ENCODE results near the gene NHLRC4.
"Not testable (repeated sequence)": the region's sequence is repeated elsewhere in the genome, so short reads cannot be mapped to it uniquely, and the experiment has no call there.

The NHLRC4 gene

DNA sequence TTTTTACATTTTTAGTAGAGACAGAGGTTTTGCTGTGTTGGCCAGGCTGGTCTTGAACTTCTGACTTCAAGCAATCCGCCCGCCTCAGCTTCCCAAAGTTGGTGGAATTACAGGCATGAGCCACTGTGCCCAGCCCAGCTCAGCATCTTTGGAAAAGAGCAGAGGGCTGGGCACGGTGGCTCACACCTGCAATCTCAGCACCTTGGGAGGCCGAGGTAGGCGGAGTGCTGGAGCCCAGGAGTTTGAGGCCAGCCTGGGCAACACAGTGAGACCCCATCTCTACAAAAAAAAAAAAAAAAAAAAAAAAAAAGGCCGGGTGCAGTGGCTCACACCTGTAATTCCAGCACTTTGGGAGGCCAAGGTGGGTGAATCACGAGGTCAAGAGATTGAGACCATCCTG is 30.9 kb downstream of the NHLRC4 start:
- DNase-seq (ENCODE audit: low read depth in 2 of 2): not testable (repeated sequence)

DNA sequence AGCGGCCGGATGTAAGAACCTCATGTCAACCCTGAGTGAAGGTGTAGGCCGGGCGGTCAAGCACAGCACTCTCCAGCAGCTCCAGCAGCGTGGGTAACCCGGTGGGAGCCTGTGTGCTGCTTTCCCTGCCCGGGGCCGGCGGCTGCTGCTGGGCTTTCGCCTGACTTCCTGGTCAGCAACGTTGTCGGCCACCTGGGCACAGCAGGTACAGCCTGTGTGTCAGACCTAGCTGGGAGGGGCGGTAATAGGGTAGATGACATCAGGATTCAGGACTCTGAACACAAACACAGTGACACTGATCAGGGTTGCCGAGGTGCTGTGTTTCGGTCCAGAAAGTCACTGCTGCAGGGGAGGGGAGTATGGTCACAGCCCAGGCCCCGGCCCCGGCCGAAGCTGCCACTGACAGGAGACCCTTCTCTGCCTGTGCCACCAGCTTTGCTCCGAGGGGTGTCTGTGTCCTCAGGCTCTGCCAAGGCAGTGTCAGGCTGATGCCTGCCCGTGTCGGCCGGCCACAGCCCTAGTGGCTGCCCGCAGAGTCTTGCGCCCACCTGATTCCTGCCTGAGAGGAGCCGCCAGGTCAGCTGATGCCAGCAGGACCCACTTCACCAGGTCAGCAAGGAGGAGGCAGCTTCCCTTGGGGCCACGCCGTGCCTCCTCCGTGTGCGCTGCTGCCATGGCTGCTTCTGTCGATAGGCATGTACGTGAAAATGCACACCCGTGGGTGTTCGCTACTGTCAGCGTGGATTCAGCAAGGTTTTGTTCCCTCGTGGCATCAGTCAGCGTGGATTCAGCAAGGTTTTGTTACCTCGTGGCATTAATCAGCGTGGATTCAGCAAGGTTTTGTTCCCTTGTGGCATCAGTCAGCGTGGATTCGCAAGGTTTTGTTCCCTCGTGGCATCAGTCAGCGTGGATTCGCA is 32.3 kb downstream of the NHLRC4 start:
- no peak for DNase-seq (ENCODE audit: low read depth in 2 of 2)

DNA sequence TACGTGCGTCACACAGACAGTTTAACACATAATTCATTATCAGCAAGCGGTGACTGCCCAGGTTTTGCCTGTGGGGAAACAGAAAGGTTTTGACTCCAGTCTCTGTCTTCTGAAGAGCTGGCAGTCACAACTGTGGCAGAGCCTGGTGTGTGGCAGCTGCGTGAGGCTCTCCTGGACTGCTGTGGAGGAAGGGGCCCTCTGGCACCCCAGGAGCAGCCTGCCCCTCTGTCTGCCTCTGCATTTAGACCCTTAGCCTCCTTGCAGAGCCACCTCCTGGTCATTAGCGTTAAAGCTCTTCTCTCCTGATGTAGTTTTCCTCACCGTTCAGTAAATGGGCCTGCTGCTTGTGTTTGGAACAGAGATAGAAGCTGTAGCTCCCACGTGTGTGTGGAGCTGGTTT is 34.0 kb downstream of the NHLRC4 start:
- DNase-seq (ENCODE audit: low read depth in 2 of 2): no peak

DNA sequence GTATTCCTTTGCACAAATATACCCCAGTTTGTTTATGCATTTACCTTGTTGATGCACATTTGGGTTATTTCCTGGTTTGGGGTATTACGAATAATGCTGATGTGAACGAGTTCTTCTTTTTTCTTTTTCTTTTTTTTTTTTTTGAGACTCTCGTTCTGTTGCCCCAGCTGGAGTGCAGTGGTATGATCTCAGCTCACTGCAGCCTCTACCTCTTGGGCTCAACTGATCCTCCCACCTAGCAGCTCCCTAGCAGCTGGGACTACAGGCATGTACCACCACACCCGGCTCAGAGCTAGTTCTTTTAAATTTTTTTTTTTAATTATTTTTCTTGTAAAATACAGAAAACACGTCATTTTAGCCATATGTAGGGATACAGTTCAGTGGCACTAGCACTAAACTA is 37.1 kb downstream of the NHLRC4 start:
- DNase-seq (ENCODE audit: low read depth in 2 of 2): no peak

DNA sequence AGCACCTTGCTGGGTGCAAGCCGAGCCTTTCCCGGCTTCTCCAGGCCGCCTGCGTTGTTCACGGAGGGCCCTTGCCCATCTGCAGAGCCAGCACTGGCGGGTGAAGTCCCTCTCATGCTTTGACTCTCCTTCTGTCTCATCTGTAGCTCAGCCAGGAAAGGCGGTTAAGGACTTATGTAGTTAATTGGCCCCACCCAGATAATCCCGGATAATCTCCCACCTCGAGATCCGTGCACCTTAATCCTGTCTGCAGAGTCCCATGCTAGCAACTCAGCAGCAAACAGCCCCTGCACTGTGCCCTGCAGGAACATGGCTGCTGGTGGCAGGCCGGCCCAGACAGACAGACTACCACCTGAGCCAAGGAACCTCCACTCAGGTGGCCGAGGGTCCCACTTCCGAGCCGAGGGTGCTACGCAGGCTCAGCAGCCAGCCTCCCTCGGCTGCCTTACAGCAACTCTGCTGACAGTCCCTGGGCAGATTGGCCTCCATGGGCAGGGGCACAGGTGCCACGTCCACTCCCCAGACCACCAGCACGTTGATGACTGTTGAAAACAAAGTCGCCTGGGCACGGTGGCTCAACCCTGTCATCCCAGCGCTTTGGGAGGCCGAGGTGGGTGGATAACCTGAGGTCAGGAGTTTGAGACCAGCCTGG is 40.0 kb downstream of the NHLRC4 start:
- DNase-seq (ENCODE audit: low read depth in 2 of 2): no peak

DNA sequence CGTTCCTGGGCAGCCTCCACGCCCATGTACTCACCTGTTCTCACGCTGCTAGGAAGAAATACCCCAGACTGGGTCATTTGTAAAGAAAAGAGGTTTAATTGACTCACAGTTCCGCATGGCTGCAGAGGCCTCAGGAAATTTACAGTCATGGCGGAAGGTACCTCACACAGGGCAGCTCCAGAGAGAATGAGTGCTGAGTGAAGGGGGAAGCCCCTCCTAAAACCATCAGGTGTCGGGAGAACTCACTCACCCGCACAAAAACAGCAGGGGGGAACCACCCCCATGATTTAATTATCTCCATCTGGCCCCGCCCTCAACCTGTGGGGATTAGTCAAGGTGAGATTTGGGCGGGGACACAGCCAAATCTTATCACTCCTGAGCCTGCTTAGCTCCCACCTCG is 41.2 kb downstream of the NHLRC4 start:
- no peak for DNase-seq (ENCODE audit: low read depth in 2 of 2)

DNA sequence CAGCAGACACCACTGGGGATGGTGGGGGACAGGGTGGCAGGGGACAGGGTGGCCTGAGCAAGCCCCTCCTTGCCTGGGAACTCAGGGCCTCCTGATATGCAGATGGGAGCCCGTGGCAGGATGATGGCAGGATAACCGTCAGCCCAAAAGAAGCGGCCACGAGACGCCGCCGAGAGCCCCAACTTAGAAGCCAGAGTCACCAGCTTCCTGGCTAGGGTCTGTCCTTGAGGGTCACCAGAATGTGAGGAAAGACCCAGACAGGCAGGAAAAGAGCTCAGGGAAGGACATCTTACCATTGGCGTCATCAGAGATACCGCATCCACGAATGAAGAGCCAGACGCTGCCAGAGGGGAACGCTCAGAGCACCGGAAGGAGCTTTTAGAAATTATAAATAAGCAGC is 42.5 kb downstream of the NHLRC4 start:
- DNase-seq (ENCODE audit: low read depth in 2 of 2): no peak

DNA sequence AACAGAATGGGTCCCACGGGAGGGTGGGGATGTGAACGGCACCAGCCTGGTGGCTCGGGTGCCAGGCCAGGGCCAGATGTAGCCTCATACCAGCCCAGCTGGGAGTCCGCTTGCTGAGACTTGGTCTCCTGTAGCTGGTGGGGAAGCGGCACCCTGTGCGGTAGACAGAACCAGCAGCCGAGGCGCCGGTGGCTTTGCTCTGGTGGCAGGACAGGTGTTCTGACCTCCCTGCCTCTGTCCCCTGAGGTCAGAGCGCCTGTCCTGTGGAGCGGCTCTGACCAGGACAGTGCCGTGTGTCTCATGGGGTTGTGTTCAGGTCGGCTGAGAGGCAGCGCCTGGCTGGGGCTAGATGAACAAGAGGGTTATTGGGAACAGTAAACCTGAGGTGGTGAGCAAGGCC is 43.2 kb downstream of the NHLRC4 start:
- no peak for DNase-seq (ENCODE audit: low read depth in 2 of 2)

DNA sequence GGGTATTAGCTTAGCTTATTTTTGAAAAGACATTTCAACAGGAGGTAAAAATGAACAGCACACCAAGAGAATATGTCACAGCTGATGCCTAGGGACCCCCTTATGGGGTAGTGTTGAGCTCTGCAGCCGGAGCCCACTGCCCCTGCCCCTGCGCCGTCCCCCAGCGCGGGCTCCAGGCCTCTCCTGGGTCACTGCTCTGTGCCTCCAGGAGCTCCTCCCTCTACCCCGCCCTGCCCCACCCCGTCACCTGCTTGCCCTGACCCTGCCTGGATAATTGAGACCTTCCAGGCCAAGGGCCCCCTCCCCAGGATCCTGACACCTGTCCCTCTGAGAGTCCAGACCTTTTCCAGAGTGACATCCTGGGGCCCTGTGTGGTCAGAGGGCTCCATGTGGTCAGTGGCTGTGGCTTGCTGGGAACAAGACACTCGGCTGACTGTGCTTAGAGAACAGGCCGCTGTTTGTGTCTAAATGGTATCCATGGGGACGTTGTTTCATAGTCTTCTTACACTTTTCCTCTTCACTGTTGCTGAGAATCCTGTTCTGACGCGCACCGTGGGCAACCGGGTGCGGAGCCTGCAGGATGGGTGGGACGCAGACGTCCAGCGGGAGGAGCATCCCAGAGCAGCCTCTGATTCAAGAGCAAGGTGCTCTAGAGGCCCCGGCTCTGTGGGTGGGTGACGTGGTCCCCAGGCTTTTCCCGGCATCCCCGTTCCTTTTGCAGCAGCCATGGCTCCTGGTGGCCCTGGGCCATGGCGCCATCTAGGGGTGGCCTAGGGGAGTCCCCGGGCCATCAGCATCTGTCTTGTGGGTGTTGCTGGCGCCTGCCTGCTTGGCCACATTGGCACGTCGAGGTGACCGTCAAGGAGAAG is 43.9 kb downstream of the NHLRC4 start:
- no peak for DNase-seq (ENCODE audit: low read depth in 2 of 2)

DNA sequence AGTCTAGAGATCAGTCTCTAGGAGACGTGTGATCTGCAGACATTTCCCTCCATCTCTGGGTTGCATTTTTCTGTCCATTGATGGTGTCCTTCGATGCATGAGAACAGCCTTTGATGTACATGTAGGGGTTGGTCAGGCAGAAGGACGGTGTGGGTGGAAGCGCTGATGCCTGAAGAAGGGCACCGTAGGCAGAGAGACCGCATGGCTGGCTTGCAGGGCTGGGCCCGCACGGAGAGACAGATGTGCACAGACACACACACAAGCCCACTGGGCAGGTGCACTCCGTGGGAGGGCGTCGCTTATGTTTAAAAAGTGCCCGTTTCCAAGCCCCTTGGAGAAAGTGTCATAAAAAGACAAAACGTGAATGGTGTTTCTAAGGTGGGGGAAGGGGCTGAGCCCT is 48.3 kb downstream of the NHLRC4 start:
- no peak for DNase-seq (ENCODE audit: low read depth in 2 of 2)

DNA sequence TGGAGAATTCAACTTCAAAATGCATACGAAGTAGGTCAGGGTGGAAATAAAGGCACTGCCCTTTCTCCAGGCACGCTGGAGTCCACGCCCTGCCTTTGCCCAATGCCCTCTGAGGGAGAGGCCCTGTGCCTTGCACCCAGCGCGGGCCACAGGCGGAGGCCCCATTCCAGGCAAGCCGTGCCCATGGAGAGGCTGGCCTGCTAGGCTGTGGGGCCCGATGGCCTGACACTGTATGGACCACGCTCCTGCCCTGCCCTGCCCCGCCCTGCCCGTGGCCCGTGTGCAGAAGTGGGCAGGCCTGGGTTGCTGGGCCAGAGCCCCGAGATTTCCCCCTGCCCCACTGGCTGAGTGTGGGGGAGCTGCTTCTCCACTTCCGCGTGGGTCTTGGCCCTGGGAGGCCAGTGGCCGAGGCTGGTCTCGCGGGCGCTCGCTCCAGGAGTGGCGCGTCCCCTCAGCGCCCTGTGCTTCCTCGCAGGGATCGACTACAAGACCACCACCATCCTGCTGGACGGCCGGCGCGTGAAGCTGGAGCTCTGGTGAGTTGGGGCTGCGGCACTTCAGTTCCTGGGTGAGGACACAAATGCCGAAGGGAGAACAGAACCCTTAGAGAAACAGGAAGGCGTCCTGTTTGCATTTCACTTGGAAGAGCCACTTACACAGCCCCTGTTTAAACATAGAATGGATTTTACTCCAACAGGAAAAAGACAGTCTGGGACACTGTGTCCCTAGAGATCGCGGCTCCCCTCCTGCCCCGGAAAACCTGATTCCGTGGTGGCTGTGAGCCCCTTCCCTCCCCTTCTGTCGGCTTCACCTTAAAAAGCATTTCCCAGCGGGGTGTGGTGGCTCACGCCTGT is 50.2 kb downstream of the NHLRC4 start:
- no peak for DNase-seq (ENCODE audit: low read depth in 2 of 2)

DNA sequence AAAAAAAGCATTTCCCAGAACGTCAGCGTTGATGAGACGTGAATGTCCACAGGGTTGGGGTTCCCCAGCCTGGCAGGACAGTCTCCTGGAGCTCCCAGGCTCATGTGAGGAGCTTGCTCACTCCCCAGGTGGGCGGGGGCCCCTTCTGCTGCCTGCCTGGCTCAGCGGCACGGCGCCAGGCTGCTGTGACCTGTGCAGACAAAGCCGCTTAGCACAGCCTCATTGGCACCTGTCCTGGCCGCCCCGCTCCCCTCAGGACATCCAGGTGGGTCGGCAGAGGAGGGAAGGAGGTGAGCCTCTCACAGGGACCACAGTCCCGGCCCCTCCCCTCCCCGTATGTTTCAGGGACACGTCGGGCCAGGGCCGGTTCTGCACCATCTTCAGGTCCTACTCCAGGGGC is 51.0 kb downstream of the NHLRC4 start:
- DNase-seq (ENCODE audit: low read depth in 2 of 2): no peak
